ENCODE measurements around the gene GPR35.

- TF ChIP-seq, protein P1, sequence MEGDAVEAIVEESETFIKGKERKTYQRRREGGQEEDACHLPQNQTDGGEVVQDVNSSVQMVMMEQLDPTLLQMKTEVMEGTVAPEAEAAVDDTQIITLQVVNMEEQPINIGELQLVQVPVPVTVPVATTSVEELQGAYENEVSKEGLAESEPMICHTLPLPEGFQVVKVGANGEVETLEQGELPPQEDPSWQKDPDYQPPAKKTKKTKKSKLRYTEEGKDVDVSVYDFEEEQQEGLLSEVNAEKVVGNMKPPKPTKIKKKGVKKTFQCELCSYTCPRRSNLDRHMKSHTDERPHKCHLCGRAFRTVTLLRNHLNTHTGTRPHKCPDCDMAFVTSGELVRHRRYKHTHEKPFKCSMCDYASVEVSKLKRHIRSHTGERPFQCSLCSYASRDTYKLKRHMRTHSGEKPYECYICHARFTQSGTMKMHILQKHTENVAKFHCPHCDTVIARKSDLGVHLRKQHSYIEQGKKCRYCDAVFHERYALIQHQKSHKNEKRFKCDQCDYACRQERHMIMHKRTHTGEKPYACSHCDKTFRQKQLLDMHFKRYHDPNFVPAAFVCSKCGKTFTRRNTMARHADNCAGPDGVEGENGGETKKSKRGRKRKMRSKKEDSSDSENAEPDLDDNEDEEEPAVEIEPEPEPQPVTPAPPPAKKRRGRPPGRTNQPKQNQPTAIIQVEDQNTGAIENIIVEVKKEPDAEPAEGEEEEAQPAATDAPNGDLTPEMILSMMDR (IDR thresholded peaks at IDR 0.05) = no peak
- TF ChIP-seq POLR2A (IDR thresholded peaks at IDR 0.05) = no peak
Measured at GRCh38 chr2:240620149-240620731, 5.0 kb upstream of the GPR35 start.

Measured in Peyer's patch (tissue), 4 donors.